H1 (cell line): Measurements from ENCODE around the gene ESD. TPM values are rescaled to one million over a fixed set of nuclear protein-coding genes. Genes with fewer than 3 reads are reported as not detected.

Experiments used
- CTCF ChIA-PET: fragments of 300-600 bp; sonication (Branson Sonifier 250); formaldehyde crosslinking; loops from one replicate; lab custom pipeline; 2021; ENCODE audit not compliant: partially characterized antibody; lab: Charles Lee
- POLR2A ChIA-PET: fragments of 300-600 bp; sonication (Branson Sonifier 250); formaldehyde crosslinking; loops from one replicate; lab custom pipeline; 2021; ENCODE audit warnings: inconsistent platforms; ENCODE audit not compliant: partially characterized antibody; lab: Charles Lee
- DNase-seq, 2 experiments: peaks; one replicate each; pipeline versions ENCODE4 v3.0.0 to v3.0.0-alpha.2; 2010 to 2022; ENCODE audit warnings: low spot score in 2 of 2, low read depth in 1 of 2, mixed read lengths in 1 of 2
- FAIRE-seq: peaks from 2 replicates; lab custom pipeline; 2011; peaks lifted over from hg19 to GRCh38; lab: Jason Lieb, UNC
- H2AFZ ChIP-seq: 2 replicates; pipeline ENCODE4 v1.8.1; 2012; ENCODE audit warnings: low read length, inconsistent platforms
- H2AK5ac ChIP-seq: 2 replicates; pipeline ENCODE4 v1.6.1; 2013; ENCODE audit warnings: low read depth, low read length
- H2BK120ac ChIP-seq: replicated peaks from 2 replicates; pipeline ENCODE3; 2013; ENCODE audit warnings: low read depth, low read length, inconsistent platforms
- H2BK12ac ChIP-seq: 2 replicates; pipeline ENCODE4 v1.6.1; 2013; ENCODE audit warnings: low read depth, low read length
- H2BK15ac ChIP-seq: 2 replicates; pipeline ENCODE4 v1.6.1; 2013; ENCODE audit warnings: low read length
- H2BK20ac ChIP-seq: 2 replicates; pipeline ENCODE4 v1.6.1; 2013; ENCODE audit warnings: low read length
- H2BK5ac ChIP-seq: 2 replicates; pipeline ENCODE4 v1.6.1; 2013; ENCODE audit warnings: low read depth, low read length
- H3K14ac ChIP-seq: 2 replicates; pipeline ENCODE4 v1.6.1; 2013; ENCODE audit warnings: inconsistent platforms; ENCODE audit not compliant: insufficient read length
- H3K18ac ChIP-seq: 2 replicates; pipeline ENCODE4 v1.6.1; 2013; ENCODE audit warnings: low read length; ENCODE audit errors: extremely low read depth
- H3K23ac ChIP-seq: 2 replicates; pipeline ENCODE4 v1.6.1; 2013; ENCODE audit warnings: inconsistent platforms; ENCODE audit not compliant: insufficient read length
- H3K23me2 ChIP-seq: 2 replicates; pipeline ENCODE4 v1.6.1; 2013; ENCODE audit warnings: low read depth, low read length
- H3K27ac ChIP-seq: 2 replicates; pipeline ENCODE4 v1.6.1; 2011; ENCODE audit warnings: low read depth, low read length, inconsistent platforms
- H3K27me3 ChIP-seq, 4 experiments: replicated peaks in 1 of 4; 1 replicate in 1 of 4; 2 replicates in 3 of 4; pipeline versions ENCODE4 v1.6.1 to v1.8.1; 2011 to 2013; ENCODE audit warnings: low read length in 3 of 4, mild to moderate bottlenecking in 3 of 4, inconsistent platforms in 2 of 4, mixed read lengths in 2 of 4, moderate library complexity in 1 of 4; ENCODE audit not compliant: control insufficient read depth in 3 of 4, insufficient read depth in 3 of 4; ENCODE audit errors: extremely low read depth in 1 of 4
- H3K36me3 ChIP-seq, 4 experiments: 2 replicates each; pipeline versions ENCODE4 v1.6.1 to v1.8.1; 2011 to 2013; ENCODE audit warnings: mild to moderate bottlenecking in 4 of 4, low read length in 3 of 4, moderate library complexity in 2 of 4, control low read depth in 1 of 4, inconsistent platforms in 1 of 4; ENCODE audit not compliant: insufficient read depth in 4 of 4, control insufficient read depth in 2 of 4
- H3K4ac ChIP-seq: replicated peaks from 2 replicates; pipeline ENCODE3; 2013; ENCODE audit warnings: low read length, low read depth, mixed read lengths, inconsistent platforms; ENCODE audit not compliant: insufficient read length
- H3K4me1 ChIP-seq, 4 experiments: replicated peaks in 1 of 4; 1 replicate in 1 of 4; 2 replicates in 3 of 4; pipeline versions ENCODE4 v1.6.1 to v1.8.1; 2011 to 2013; ENCODE audit warnings: low read length in 3 of 4, inconsistent platforms in 2 of 4, mixed read lengths in 1 of 4; ENCODE audit not compliant: insufficient read depth in 4 of 4, control insufficient read depth in 3 of 4
- H3K4me2 ChIP-seq, 2 experiments: 2 replicates each; pipeline versions ENCODE4 v1.6.1 to v1.8.1; 2011 to 2013; ENCODE audit warnings: low read depth in 2 of 2, low read length in 2 of 2, control low read depth in 1 of 2, inconsistent platforms in 1 of 2, mild to moderate bottlenecking in 1 of 2; ENCODE audit not compliant: insufficient read depth in 1 of 2
- H3K4me3 ChIP-seq, 4 experiments: fragments of 200-600, 300-600 bp in 1 of 4; sonication (generic), shearing (Covaris generic), sonication (Bioruptor Twin) in 1 of 4; 2 replicates each; pipeline versions ENCODE4 v1.5.1 to v1.8.1; 2011 to 2016; ENCODE audit warnings: low read length in 4 of 4, low read depth in 3 of 4, control low read depth in 2 of 4, inconsistent platforms in 2 of 4, mild to moderate bottlenecking in 2 of 4, mixed read lengths in 1 of 4, moderate library complexity in 1 of 4; ENCODE audit not compliant: insufficient read depth in 2 of 4; ENCODE audit errors: extremely low read depth in 1 of 4
- H3K56ac ChIP-seq: replicated peaks from 2 replicates; pipeline ENCODE3; 2013; ENCODE audit warnings: low read depth, mild to moderate bottlenecking, mixed read lengths, low read length, inconsistent platforms; ENCODE audit not compliant: insufficient read length
- H3K79me1 ChIP-seq: 2 replicates; pipeline ENCODE4 v1.6.1; 2013; ENCODE audit warnings: low read depth, low read length, control low read depth
- H3K79me2 ChIP-seq, 2 experiments: 2 replicates each; pipeline versions ENCODE4 v1.6.1 to v1.8.1; 2012 to 2013; ENCODE audit warnings: low read length in 2 of 2, mild to moderate bottlenecking in 2 of 2, inconsistent platforms in 1 of 2; ENCODE audit not compliant: insufficient read depth in 2 of 2, control insufficient read depth in 1 of 2
- H3K9ac ChIP-seq, 4 experiments: replicated peaks in 1 of 4; 1 replicate in 1 of 4; 2 replicates in 3 of 4; pipeline versions ENCODE4 v1.6.1 to v1.8.1; 2011 to 2013; ENCODE audit warnings: low read depth in 3 of 4, low read length in 3 of 4, control low read depth in 2 of 4, mild to moderate bottlenecking in 2 of 4, moderate library complexity in 2 of 4, inconsistent platforms in 1 of 4; ENCODE audit errors: extremely low read depth in 1 of 4
- H3K9me3 ChIP-seq, 2 experiments: 2 replicates each; pipeline versions ENCODE4 v1.6.1 to v1.8.1; 2012 to 2013; ENCODE audit warnings: mild to moderate bottlenecking in 2 of 2, moderate library complexity in 2 of 2, control low read depth in 1 of 2, inconsistent platforms in 1 of 2, low read depth in 1 of 2, low read length in 1 of 2, mixed read lengths in 1 of 2; ENCODE audit not compliant: insufficient read depth in 2 of 2
- H4K20me1 ChIP-seq, 2 experiments: replicated peaks in 1 of 2; 2 replicates each; pipeline versions ENCODE3 to v1.8.1; 2011 to 2013; ENCODE audit warnings: inconsistent platforms in 2 of 2, low read length in 2 of 2, mild to moderate bottlenecking in 1 of 2; ENCODE audit not compliant: insufficient read depth in 2 of 2, control insufficient read depth in 1 of 2
- H4K5ac ChIP-seq: 2 replicates; pipeline ENCODE4 v1.6.1; 2013; ENCODE audit warnings: low read length, low read depth, mixed read lengths, inconsistent platforms; ENCODE audit not compliant: insufficient read length
- H4K8ac ChIP-seq: 2 replicates; pipeline ENCODE4 v1.8.0; 2013; ENCODE audit warnings: mild to moderate bottlenecking, moderate library complexity, low read length, inconsistent platforms; ENCODE audit not compliant: insufficient read depth; ENCODE audit errors: extremely low read depth
- H4K91ac ChIP-seq: replicated peaks from 2 replicates; pipeline ENCODE3; 2013; ENCODE audit warnings: low read length, mixed read lengths, inconsistent platforms; ENCODE audit not compliant: insufficient read length
- E2F6 ChIP-seq: IDR thresholded peaks from 2 replicates; pipeline ENCODE4 v1.6.1; 2012; ENCODE audit warnings: inconsistent platforms
- EP300 ChIP-seq, 2 experiments: IDR thresholded peaks; 1 replicate in 1 of 2; 2 replicates in 1 of 2; pipeline ENCODE4 v1.6.1; 2011 to 2012; ENCODE audit warnings: low read depth in 2 of 2, low read length in 2 of 2, mild to moderate bottlenecking in 2 of 2, borderline replicate concordance in 1 of 2, inconsistent platforms in 1 of 2, moderate library complexity in 1 of 2
- MAFK ChIP-seq: IDR thresholded peaks from 2 replicates; pipeline ENCODE4 v1.6.1; 2012; ENCODE audit warnings: low read depth, mild to moderate bottlenecking, improper control_type of control experiment, low read length
- NANOG ChIP-seq: IDR thresholded peaks from 2 replicates; pipeline ENCODE4 v1.6.1; 2011; ENCODE audit warnings: low read length, low read depth, mild to moderate bottlenecking, inconsistent platforms; ENCODE audit not compliant: insufficient read depth, poor library complexity, severe bottlenecking
- PHF8 ChIP-seq: fragments of 200-600 bp; sonication (generic); conservative IDR thresholded peaks from 2 replicates; pipeline ENCODE4 v1.7.1; 2012; ENCODE audit warnings: low read depth, mild to moderate bottlenecking, inconsistent platforms, low read length, moderate library complexity
- RBBP5 ChIP-seq: IDR thresholded peaks from 2 replicates; pipeline ENCODE4 v1.7.1; 2012; ENCODE audit warnings: low read depth, mild to moderate bottlenecking, inconsistent platforms, low read length, moderate library complexity, borderline replicate concordance
- SIN3A ChIP-seq, 2 experiments: IDR thresholded peaks in 1 of 2; conservative IDR thresholded peaks in 1 of 2; 2 replicates each; pipeline ENCODE4 v1.6.1; 2011 to 2012; ENCODE audit warnings: low read length in 2 of 2, improper control_type of control experiment in 1 of 2, low read depth in 1 of 2, mild to moderate bottlenecking in 1 of 2
- SP4 ChIP-seq: IDR thresholded peaks from 2 replicates; pipeline ENCODE4 v1.6.1; 2012; ENCODE audit warnings: low read length, inconsistent platforms
- WGBS, 2 experiments: shearing (Covaris generic) in 1 of 2; methylation state at CpG; one replicate each; pipeline versions ENCODE4 v1.1.6 to v1.1.7; 2013 to 2015; ENCODE audit warnings: low lambda C conversion rate in 2 of 2, mixed read lengths in 2 of 2, inconsistent platforms in 1 of 2, low coverage in 1 of 2, missing lambda C conversion rate in 1 of 2; ENCODE audit not compliant: insufficient replicate concordance in 2 of 2, insufficient coverage in 1 of 2, insufficient read length in 1 of 2; ENCODE audit errors: extremely low coverage in 1 of 2, missing lambda C conversion rate in 1 of 2; 5-methylcytosine and 5-hydroxymethylcytosine counted together
- polyA plus RNA-seq, 7 experiments: library from polyadenylated mRNA; depleted of rRNA in 3 of 7; stranded (reverse) in 5 of 7; unstranded in 2 of 7; fragments of >200 nt in 5 of 7; fragments of 200-250 nt in 2 of 7; gene quantifications; 1 replicate in 5 of 7; 2 replicates in 1 of 7; 4 replicates in 1 of 7; pipeline versions ENCODE4 v1.2.1 to v1.2.3, GENCODE V29; 2011 to 2013; ENCODE audit warnings: missing spikeins in 2 of 7, mixed read lengths in 2 of 7
- total RNA-seq: library from RNA; stranded (reverse); fragmentation: NEBNext Ultra II Directional; extraction: Animal tissue kit (Norgen Biotek cat#: 25700); gene quantifications from 2 replicates; pipeline ENCODE4 v1.2.1, GENCODE V29; 2021

ESD gene
- total and polyA plus RNA-seq, 2 of the 8 experiments (the other 6 are each of a cell fraction or from before 2014, with no cell fraction given) = 40.3 to 55.8 TPM

GRCh38 chr13:46810440-46810839 lies 13.5 kb upstream of the ESD start:
- Histone ChIP-seq H3K4me2 (no peak overlapping the region), H3K79me2 (no peaks in the 10 kb centered on the region), H3K36me3 (no peaks in the 10 kb centered on the region), H2BK120ac (no peak overlapping the region), H2BK12ac (no peak overlapping the region), H4K91ac (no peak overlapping the region), H3K4me1 (no peaks in the 10 kb centered on the region), H4K5ac (no peak overlapping the region), H3K18ac (no peak overlapping the region), H3K27ac (no peak overlapping the region), H2BK15ac (no peak overlapping the region), H3K9ac (no peak overlapping the region), H3K4ac (no peak overlapping the region), H3K56ac (no peak overlapping the region), H3K9me3 (peaks cover 2 to 6% of the 10 kb centered on the region in 2 experiments; a peak in 2 of 4 replicates), H2AK5ac (no peak overlapping the region), H3K14ac (no peak overlapping the region), H4K8ac (no peak overlapping the region), H3K23me2 (no peaks in the 10 kb centered on the region), H3K79me1 (no peaks in the 10 kb centered on the region), H2BK20ac (no peak overlapping the region), H3K27me3 (no peaks in the 10 kb centered on the region), H2BK5ac (no peak overlapping the region), H4K20me1 (no peaks in the 10 kb centered on the region), H2AFZ (no peak overlapping the region), H3K4me3 (no peak overlapping the region), H3K23ac (no peak overlapping the region)
- DNase-seq = no peak
- WGBS, 2 experiments = 93% methylated on average over 5 of the region's 5 CpGs; no CpG with 5 or more reads in 1 of the 2 experiments
- CTCF ChIA-PET = no interaction called here
- POLR2A ChIA-PET = no interaction called here
- FAIRE-seq = no peak
- TF ChIP-seq EP300 (IDR thresholded peaks at IDR 0.05; ENCODE audit: borderline replicate concordance in 1 of 2, low read depth in 2 of 2, low read length in 2 of 2) (no peak), SP4 (no peak), NANOG (no peak), MAFK (no peak), SIN3A (conservative IDR thresholded peaks at IDR 0.05 in 1 of 2, IDR thresholded peaks at IDR 0.05 in 1 of 2; ENCODE audit: low read depth in 1 of 2, low read length in 2 of 2) (no peak), E2F6 (no peak), RBBP5 (no peak), PHF8 (no peak)
